ENCODE results near the gene TNKS2. TPM values are rescaled to one million over a fixed set of nuclear protein-coding genes. Genes with fewer than 3 reads are reported as not detected.

Gene TNKS2
- total RNA-seq, 2 experiments from 2014 or later: 47.8 to 50.4 TPM

GRCh38 chr10:91856637-91857036 is 58.4 kb downstream of the TNKS2 start:
- DNase-seq (peak in 6 of 14 experiments; percentile 2 to 30 (median 14)), ATAC-seq (ENCODE audit: poor library complexity) (no peak)
- no peak overlapping the region for H3K4me3 ChIP-seq (ENCODE audit: low read length)
- intact Hi-C loops (cut with DNase I, micrococcal nuclease): loop anchor here (2.0 to 5.0 kb wide), 2 partner anchors 34 to 56 kb away; no protein-coding TSS in a partner anchor
- Mint-ChIP-seq H3K4me1 (ENCODE audit: low read depth) (no peaks in the 10 kb centered on the region), H3K27ac (no peak overlapping the region), H3K9me3 (no peaks in the 10 kb centered on the region), H3K4me3 (no peak overlapping the region), H3K36me3 (ENCODE audit: low read depth) (peaks cover 96% of the 10 kb centered on the region), H3K27me3 (no peaks in the 10 kb centered on the region)
- H3K27ac ChIP-seq (ENCODE audit: low read depth in 1 of 2, low read length in 2 of 2): no peak overlapping the region
- ChIA-PET CTCF (interaction anchor here (1.2 to 1.4 kb wide), 2 partner anchors 52 to 56 kb away, joined by 3 to 5 read pairs; no protein-coding TSS in a partner anchor), POLR2A (interaction anchor here (1.4 kb wide), 1 partner anchor 58 kb away, joined by 3 read pairs; the partner anchor contains the start of gene TNKS2)
- peaks cover 90% of the 10 kb centered on the region for H3K36me3 ChIP-seq (ENCODE audit: insufficient read depth, low read length)
- TF ChIP-seq, protein P1, sequence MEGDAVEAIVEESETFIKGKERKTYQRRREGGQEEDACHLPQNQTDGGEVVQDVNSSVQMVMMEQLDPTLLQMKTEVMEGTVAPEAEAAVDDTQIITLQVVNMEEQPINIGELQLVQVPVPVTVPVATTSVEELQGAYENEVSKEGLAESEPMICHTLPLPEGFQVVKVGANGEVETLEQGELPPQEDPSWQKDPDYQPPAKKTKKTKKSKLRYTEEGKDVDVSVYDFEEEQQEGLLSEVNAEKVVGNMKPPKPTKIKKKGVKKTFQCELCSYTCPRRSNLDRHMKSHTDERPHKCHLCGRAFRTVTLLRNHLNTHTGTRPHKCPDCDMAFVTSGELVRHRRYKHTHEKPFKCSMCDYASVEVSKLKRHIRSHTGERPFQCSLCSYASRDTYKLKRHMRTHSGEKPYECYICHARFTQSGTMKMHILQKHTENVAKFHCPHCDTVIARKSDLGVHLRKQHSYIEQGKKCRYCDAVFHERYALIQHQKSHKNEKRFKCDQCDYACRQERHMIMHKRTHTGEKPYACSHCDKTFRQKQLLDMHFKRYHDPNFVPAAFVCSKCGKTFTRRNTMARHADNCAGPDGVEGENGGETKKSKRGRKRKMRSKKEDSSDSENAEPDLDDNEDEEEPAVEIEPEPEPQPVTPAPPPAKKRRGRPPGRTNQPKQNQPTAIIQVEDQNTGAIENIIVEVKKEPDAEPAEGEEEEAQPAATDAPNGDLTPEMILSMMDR (IDR thresholded peaks at IDR 0.05): no peak
- no peaks in the 10 kb centered on the region for H3K27me3 ChIP-seq (ENCODE audit: control insufficient read depth in 1 of 2, insufficient read depth in 2 of 2, low read length in 2 of 2)
- H3K4me1 ChIP-seq (ENCODE audit: insufficient read depth, low read length): no peaks in the 10 kb centered on the region
- no peaks in the 10 kb centered on the region for H3K9me3 ChIP-seq (ENCODE audit: control insufficient read depth in 1 of 2, insufficient read depth in 1 of 2, low read length in 2 of 2)

DNA sequence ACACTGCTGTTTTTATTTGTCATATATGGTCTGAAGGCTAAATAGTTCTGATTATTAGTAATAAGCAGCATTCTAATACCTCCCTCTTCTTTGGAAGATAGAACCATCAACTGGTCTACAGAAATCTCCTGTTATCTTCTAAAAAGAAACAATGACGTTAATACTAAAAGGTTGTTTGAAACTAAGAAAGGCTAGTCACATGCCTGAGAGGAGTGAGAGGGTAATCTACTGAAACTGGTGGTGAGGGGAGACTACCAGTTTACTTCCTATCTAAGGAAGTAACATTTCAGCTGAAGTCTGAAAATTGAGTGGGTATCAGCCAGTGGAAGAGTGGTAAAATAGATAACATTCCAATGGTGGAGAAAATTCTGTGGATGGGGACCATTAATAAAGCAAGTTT is 62.7 kb downstream of the TNKS2 start:
- no peaks in the 10 kb centered on the region for H3K9me3 Mint-ChIP-seq
- no peaks in the 10 kb centered on the region for H3K27me3 Mint-ChIP-seq
- Histone ChIP-seq H3K9me3 (ENCODE audit: control insufficient read depth in 1 of 2, insufficient read depth in 1 of 2, low read length in 2 of 2) (no peaks in the 10 kb centered on the region), H3K27me3 (ENCODE audit: control insufficient read depth in 1 of 2, insufficient read depth in 2 of 2, low read length in 2 of 2) (no peaks in the 10 kb centered on the region), H3K27ac (ENCODE audit: low read depth in 1 of 2, low read length in 2 of 2) (no peak overlapping the region), H3K4me3 (ENCODE audit: low read length) (no peak overlapping the region), H3K36me3 (ENCODE audit: insufficient read depth, low read length) (peaks cover 78% of the 10 kb centered on the region), H3K4me1 (ENCODE audit: insufficient read depth, low read length) (no peaks in the 10 kb centered on the region)
- H3K4me1 Mint-ChIP-seq (ENCODE audit: low read depth): no peaks in the 10 kb centered on the region
- TF ChIP-seq, protein P1 (IDR thresholded peaks at IDR 0.05): no peak
- no peak overlapping the region for H3K27ac Mint-ChIP-seq
- DNase-seq (no peak), ATAC-seq (ENCODE audit: poor library complexity) (no peak)
- H3K36me3 Mint-ChIP-seq (ENCODE audit: low read depth): peaks cover 86% of the 10 kb centered on the region
- no peak overlapping the region for H3K4me3 Mint-ChIP-seq
- ChIA-PET POLR2A (no interaction called here), CTCF (no interaction called here)
- intact Hi-C loops (cut with DNase I, micrococcal nuclease): no loop called here

DNA sequence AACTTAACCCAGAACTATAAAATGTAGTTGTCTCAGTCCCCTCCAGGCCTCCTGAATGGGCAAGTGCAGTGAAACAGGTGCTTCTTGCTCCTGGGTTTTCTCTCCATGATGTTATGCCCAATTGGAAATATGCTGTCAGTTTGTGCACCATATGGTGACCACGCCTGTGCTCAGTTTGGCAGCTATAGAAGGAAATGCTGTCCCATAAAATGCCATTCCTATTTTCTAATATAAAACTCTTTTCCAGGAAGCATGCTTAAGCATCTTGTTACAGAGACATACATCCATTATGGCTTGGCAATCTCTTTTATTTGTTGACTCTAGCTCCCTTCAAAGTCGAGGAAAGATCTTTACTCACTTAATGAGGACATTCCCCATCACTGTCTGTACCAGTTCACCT is 65.9 kb downstream of the TNKS2 start:
- no peaks in the 10 kb centered on the region for H3K27me3 ChIP-seq (ENCODE audit: control insufficient read depth in 1 of 2, insufficient read depth in 2 of 2, low read length in 2 of 2)
- intact Hi-C loops (cut with DNase I, micrococcal nuclease): no loop called here
- H3K36me3 Mint-ChIP-seq (ENCODE audit: low read depth): peaks cover 58% of the 10 kb centered on the region
- H3K9me3 Mint-ChIP-seq: no peaks in the 10 kb centered on the region
- no peak overlapping the region for H3K27ac ChIP-seq (ENCODE audit: low read depth in 1 of 2, low read length in 2 of 2)
- no peak overlapping the region for H3K4me3 Mint-ChIP-seq
- no peak overlapping the region for H3K4me3 ChIP-seq (ENCODE audit: low read length)
- H3K4me1 Mint-ChIP-seq (ENCODE audit: low read depth): no peaks in the 10 kb centered on the region
- ChIA-PET POLR2A (no interaction called here), CTCF (no interaction called here)
- TF ChIP-seq, protein P1 (IDR thresholded peaks at IDR 0.05): no peak
- DNase-seq (no peak), ATAC-seq (ENCODE audit: poor library complexity) (no peak)
- no peak overlapping the region for H3K27ac Mint-ChIP-seq
- no peaks in the 10 kb centered on the region for H3K9me3 ChIP-seq (ENCODE audit: control insufficient read depth in 1 of 2, insufficient read depth in 1 of 2, low read length in 2 of 2)
- H3K27me3 Mint-ChIP-seq: no peaks in the 10 kb centered on the region
- H3K4me1 ChIP-seq (ENCODE audit: insufficient read depth, low read length): no peaks in the 10 kb centered on the region
- peaks cover 50% of the 10 kb centered on the region for H3K36me3 ChIP-seq (ENCODE audit: insufficient read depth, low read length)
